Measurements from ENCODE around the gene PGM5. TPM values are rescaled to one million over a fixed set of nuclear protein-coding genes. Genes with fewer than 3 reads are reported as not detected.
"Not testable (repeated sequence)": the region's sequence is repeated elsewhere in the genome, so short reads cannot be mapped to it uniquely, and the experiment has no call there.

Gene PGM5
- total and polyA plus RNA-seq, 2 donors from 2014 or later = 16.3 to 53.1 TPM

- H3K9me3 ChIP-seq (ENCODE audit: control insufficient read depth in 2 of 3, insufficient read depth in 1 of 3, low read length in 3 of 3); H3K36me3 ChIP-seq (ENCODE audit: control insufficient read depth in 2 of 3, insufficient read depth in 3 of 3, low read length in 3 of 3); FAIRE-seq; H3K4me3 ChIP-seq (ENCODE audit: low read length in 3 of 3); H3K9ac ChIP-seq (ENCODE audit: low read length in 3 of 3); intact Hi-C loops (cut with DNase I); DNase-seq; H3K27ac ChIP-seq (ENCODE audit: low read depth in 2 of 2, low read length in 2 of 2); H3K4me1 ChIP-seq (ENCODE audit: control insufficient read depth in 2 of 3, insufficient read depth in 2 of 3, low read depth in 1 of 3, low read length in 3 of 3); H3K27me3 ChIP-seq (ENCODE audit: control insufficient read depth, insufficient read depth, low read length): not testable (repeated sequence)
Measured at GRCh38 chr9:68329106-68329505, 27.3 kb upstream of the PGM5 start.

- peak in 2 of 5 donors; percentile 4 to 6 for DNase-seq
- H3K36me3 ChIP-seq (ENCODE audit: control insufficient read depth in 2 of 3, insufficient read depth in 3 of 3, low read length in 3 of 3); H3K27me3 ChIP-seq (ENCODE audit: control insufficient read depth, insufficient read depth, low read length); H3K4me1 ChIP-seq (ENCODE audit: control insufficient read depth in 2 of 3, insufficient read depth in 2 of 3, low read depth in 1 of 3, low read length in 3 of 3); intact Hi-C loops (cut with DNase I); H3K27ac ChIP-seq (ENCODE audit: low read depth in 2 of 2, low read length in 2 of 2); H3K4me3 ChIP-seq (ENCODE audit: low read length in 3 of 3); H3K9me3 ChIP-seq (ENCODE audit: control insufficient read depth in 2 of 3, insufficient read depth in 1 of 3, low read length in 3 of 3); FAIRE-seq; H3K9ac ChIP-seq (ENCODE audit: low read length in 3 of 3): not testable (repeated sequence)
Measured at GRCh38 chr9:68330531-68331173, 25.8 kb upstream of the PGM5 start.

GRCh38 chr9:68332122-68332521, 24.3 kb upstream of the PGM5 start:
- FAIRE-seq; H3K4me1 ChIP-seq (ENCODE audit: control insufficient read depth in 2 of 3, insufficient read depth in 2 of 3, low read depth in 1 of 3, low read length in 3 of 3); H3K27me3 ChIP-seq (ENCODE audit: control insufficient read depth, insufficient read depth, low read length); intact Hi-C loops (cut with DNase I); H3K36me3 ChIP-seq (ENCODE audit: control insufficient read depth in 2 of 3, insufficient read depth in 3 of 3, low read length in 3 of 3); H3K9ac ChIP-seq (ENCODE audit: low read length in 3 of 3); H3K4me3 ChIP-seq (ENCODE audit: low read length in 3 of 3); DNase-seq; H3K27ac ChIP-seq (ENCODE audit: low read depth in 2 of 2, low read length in 2 of 2); H3K9me3 ChIP-seq (ENCODE audit: control insufficient read depth in 2 of 3, insufficient read depth in 1 of 3, low read length in 3 of 3): not testable (repeated sequence)

GRCh38 chr9:68335935-68336334, 20.5 kb upstream of the PGM5 start:
- H3K27me3 ChIP-seq (ENCODE audit: control insufficient read depth, insufficient read depth, low read length); intact Hi-C loops (cut with DNase I); H3K27ac ChIP-seq (ENCODE audit: low read depth in 2 of 2, low read length in 2 of 2); H3K9ac ChIP-seq (ENCODE audit: low read length in 3 of 3); H3K4me3 ChIP-seq (ENCODE audit: low read length in 3 of 3); FAIRE-seq; H3K36me3 ChIP-seq (ENCODE audit: control insufficient read depth in 2 of 3, insufficient read depth in 3 of 3, low read length in 3 of 3); H3K9me3 ChIP-seq (ENCODE audit: control insufficient read depth in 2 of 3, insufficient read depth in 1 of 3, low read length in 3 of 3); H3K4me1 ChIP-seq (ENCODE audit: control insufficient read depth in 2 of 3, insufficient read depth in 2 of 3, low read depth in 1 of 3, low read length in 3 of 3); DNase-seq: not testable (repeated sequence)

GRCh38 chr9:68336639-68337339, 19.6 kb upstream of the PGM5 start:
- H3K27me3 ChIP-seq (ENCODE audit: control insufficient read depth, insufficient read depth, low read length); H3K4me1 ChIP-seq (ENCODE audit: control insufficient read depth in 2 of 3, insufficient read depth in 2 of 3, low read depth in 1 of 3, low read length in 3 of 3); H3K4me3 ChIP-seq (ENCODE audit: low read length in 3 of 3); H3K9ac ChIP-seq (ENCODE audit: low read length in 3 of 3); H3K9me3 ChIP-seq (ENCODE audit: control insufficient read depth in 2 of 3, insufficient read depth in 1 of 3, low read length in 3 of 3); H3K27ac ChIP-seq (ENCODE audit: low read depth in 2 of 2, low read length in 2 of 2); FAIRE-seq; H3K36me3 ChIP-seq (ENCODE audit: control insufficient read depth in 2 of 3, insufficient read depth in 3 of 3, low read length in 3 of 3); intact Hi-C loops (cut with DNase I): not testable (repeated sequence)
- DNase-seq = peak in 1 of 5 donors; percentile 8

- peak in 1 of 5 donors; percentile 34 for DNase-seq
- H3K27me3 ChIP-seq (ENCODE audit: control insufficient read depth, insufficient read depth, low read length); H3K9me3 ChIP-seq (ENCODE audit: control insufficient read depth in 2 of 3, insufficient read depth in 1 of 3, low read length in 3 of 3); H3K4me1 ChIP-seq (ENCODE audit: control insufficient read depth in 2 of 3, insufficient read depth in 2 of 3, low read depth in 1 of 3, low read length in 3 of 3); FAIRE-seq; H3K36me3 ChIP-seq (ENCODE audit: control insufficient read depth in 2 of 3, insufficient read depth in 3 of 3, low read length in 3 of 3); H3K27ac ChIP-seq (ENCODE audit: low read depth in 2 of 2, low read length in 2 of 2); H3K4me3 ChIP-seq (ENCODE audit: low read length in 3 of 3); intact Hi-C loops (cut with DNase I); H3K9ac ChIP-seq (ENCODE audit: low read length in 3 of 3): not testable (repeated sequence)
Measured at GRCh38 chr9:68338000-68338399, 18.4 kb upstream of the PGM5 start.

- H3K27ac ChIP-seq (ENCODE audit: low read depth in 2 of 2, low read length in 2 of 2); DNase-seq; H3K9me3 ChIP-seq (ENCODE audit: control insufficient read depth in 2 of 3, insufficient read depth in 1 of 3, low read length in 3 of 3); H3K9ac ChIP-seq (ENCODE audit: low read length in 3 of 3); intact Hi-C loops (cut with DNase I); FAIRE-seq; H3K36me3 ChIP-seq (ENCODE audit: control insufficient read depth in 2 of 3, insufficient read depth in 3 of 3, low read length in 3 of 3); H3K27me3 ChIP-seq (ENCODE audit: control insufficient read depth, insufficient read depth, low read length); H3K4me3 ChIP-seq (ENCODE audit: low read length in 3 of 3); H3K4me1 ChIP-seq (ENCODE audit: control insufficient read depth in 2 of 3, insufficient read depth in 2 of 3, low read depth in 1 of 3, low read length in 3 of 3): not testable (repeated sequence)
Measured at GRCh38 chr9:68342265-68343025, 14.0 kb upstream of the PGM5 start.

GRCh38 chr9:68343242-68343641, 13.2 kb upstream of the PGM5 start:
- H3K27ac ChIP-seq (ENCODE audit: low read depth in 2 of 2, low read length in 2 of 2); H3K27me3 ChIP-seq (ENCODE audit: control insufficient read depth, insufficient read depth, low read length); H3K36me3 ChIP-seq (ENCODE audit: control insufficient read depth in 2 of 3, insufficient read depth in 3 of 3, low read length in 3 of 3); H3K9ac ChIP-seq (ENCODE audit: low read length in 3 of 3); H3K4me1 ChIP-seq (ENCODE audit: control insufficient read depth in 2 of 3, insufficient read depth in 2 of 3, low read depth in 1 of 3, low read length in 3 of 3); H3K9me3 ChIP-seq (ENCODE audit: control insufficient read depth in 2 of 3, insufficient read depth in 1 of 3, low read length in 3 of 3); DNase-seq; H3K4me3 ChIP-seq (ENCODE audit: low read length in 3 of 3); FAIRE-seq; intact Hi-C loops (cut with DNase I): not testable (repeated sequence)

Data from kidney (tissue), 11 donors.